HCT116 (cell line): Measurements from ENCODE around the gene AUTS2.

Experiments used
- ATF3 ChIP-seq: IDR thresholded peaks from 2 replicates; pipeline ENCODE4 v1.6.1; 2012
- CEBPB ChIP-seq: IDR thresholded peaks from 2 replicates; pipeline ENCODE4 v1.6.1; 2012; ENCODE audit warnings: low read depth
- CTCF ChIP-seq, 3 experiments: fragments of 200-600 bp in 1 of 3; sonication (generic) in 1 of 3; IDR thresholded peaks in 2 of 3; conservative IDR thresholded peaks in 1 of 3; 2 replicates each; pipeline ENCODE4 v1.5.1; 2012 to 2017; ENCODE audit warnings: low read depth in 2 of 3, low read length in 2 of 3, antibody characterized with exemption in 1 of 3, borderline replicate concordance in 1 of 3, control low read depth in 1 of 3, mild to moderate bottlenecking in 1 of 3, mixed read lengths in 1 of 3, mixed run types in 1 of 3, moderate library complexity in 1 of 3; ENCODE audit not compliant: insufficient read depth in 1 of 3
- ELF1 ChIP-seq: IDR thresholded peaks from 2 replicates; pipeline ENCODE4 v1.6.1; 2012; ENCODE audit warnings: low read depth, borderline replicate concordance
- EZH2 ChIP-seq: fragments of 200-600 bp; sonication (generic); IDR thresholded peaks from 2 replicates; pipeline ENCODE4 v1.6.1; 2017; ENCODE audit warnings: antibody characterized with exemption, mixed run types
- POLR2A ChIP-seq: IDR thresholded peaks from 2 replicates; pipeline ENCODE4 v1.7.0; 2011; ENCODE audit warnings: borderline replicate concordance; ENCODE audit not compliant: insufficient read depth, insufficient read length; ENCODE audit errors: extremely low read depth
- YY1 ChIP-seq: IDR thresholded peaks from 2 replicates; pipeline ENCODE4 v1.6.1; 2011; ENCODE audit warnings: low read length, low read depth, moderate library complexity, mild to moderate bottlenecking; ENCODE audit not compliant: insufficient replicate concordance; ENCODE audit errors: extremely low read depth

- TF ChIP-seq CEBPB (no peak), ATF3 (no peak), POLR2A (no peak), EZH2 (no peak), CTCF (IDR thresholded peaks at IDR 0.05 in 2 of 3, conservative IDR thresholded peaks at IDR 0.05 in 1 of 3; ENCODE audit: borderline replicate concordance in 1 of 3, insufficient read depth in 1 of 3, low read depth in 2 of 3, low read length in 2 of 3) (no peak), YY1 (no peak), ELF1 (no peak)
These were observed 906.0 kb downstream of the AUTS2 start for GRCh38 chr7:70504254-70504653.
